Type B pancreatic cell (in vitro differentiated cells): ENCODE data around the gene VPS25. TPM values are rescaled to one million over a fixed set of nuclear protein-coding genes. Genes with fewer than 3 reads are reported as not detected.

Source experiments
- DNase-seq: peaks from one replicate; pipeline ENCODE4 v3.0.0; 2021; ENCODE audit warnings: mixed read lengths; ENCODE audit not compliant: unreplicated experiment; ENCODE audit errors: extremely low spot score
- H3K27ac Mint-ChIP-seq: 2 replicates; pipeline ENCODE4 v1.8.0; 2021; ENCODE audit warnings: mild to moderate bottlenecking, mixed read lengths
- H3K27me3 Mint-ChIP-seq: 2 replicates; pipeline ENCODE4 v1.8.0; 2021; ENCODE audit warnings: mixed read lengths
- H3K36me3 Mint-ChIP-seq: 2 replicates; pipeline ENCODE4 v1.8.0; 2021; ENCODE audit warnings: mixed read lengths
- H3K4me1 Mint-ChIP-seq: one replicate; pipeline ENCODE4 v1.8.0; 2021; ENCODE audit warnings: mixed read lengths; ENCODE audit not compliant: unreplicated experiment
- H3K4me3 Mint-ChIP-seq: 2 replicates; pipeline ENCODE4 v1.8.0; 2021; ENCODE audit warnings: mild to moderate bottlenecking, mixed read lengths
- H3K9me3 Mint-ChIP-seq: 2 replicates; pipeline ENCODE4 v1.8.0; 2021; ENCODE audit warnings: mixed read lengths
- CTCF ChIP-seq: fragments of 200-600 bp; sonication (generic); conservative IDR thresholded peaks from 2 replicates; pipeline ENCODE4 v1.5.0; 2021; ENCODE audit warnings: antibody characterized with exemption, mild to moderate bottlenecking
- total RNA-seq: library from RNA; stranded (reverse); gene quantifications from 2 replicates; pipeline ENCODE4 v1.2.1, GENCODE V29; 2021; ENCODE audit warnings: low replicate concordance

VPS25 gene
- total RNA-seq, 1 donor from 2014 or later: 86.9 TPM

GRCh38 chr17:42744283-42744805 is 28.9 kb upstream of the VPS25 start:
- no peak for DNase-seq
- no peak for TF ChIP-seq CTCF
- H3K9me3 Mint-ChIP-seq: no peaks in the 10 kb centered on the region
- H3K27ac Mint-ChIP-seq: peak overlapping the region; percentile 96
- H3K4me1 Mint-ChIP-seq: peaks cover 13% of the 10 kb centered on the region
- H3K4me3 Mint-ChIP-seq: peak overlapping the region; percentile 95
- H3K27me3 Mint-ChIP-seq: peaks cover 7% of the 10 kb centered on the region
- H3K36me3 Mint-ChIP-seq: no peaks in the 10 kb centered on the region

- Mint-ChIP-seq H3K4me1 (peaks cover 13% of the 10 kb centered on the region), H3K27ac (peak within 1 kb of the TSS; percentile 96), H3K4me3 (peak within 1 kb of the TSS; percentile 95), H3K27me3 (peaks cover 7% of the 10 kb centered on the region), H3K36me3 (no peaks in the 10 kb centered on the region), H3K9me3 (no peaks in the 10 kb centered on the region)
- peak; percentile 97 for DNase-seq
- no peak for TF ChIP-seq CTCF
Measured at GRCh38 chr17:42744806-42745617, 28.2 kb upstream of the VPS25 start, which contains the start of gene EZH1. Gene EZH1 (minus strand): TSS chr17:42745040. CDS start chr17:42728941, 16,099 bp downstream.

DNA sequence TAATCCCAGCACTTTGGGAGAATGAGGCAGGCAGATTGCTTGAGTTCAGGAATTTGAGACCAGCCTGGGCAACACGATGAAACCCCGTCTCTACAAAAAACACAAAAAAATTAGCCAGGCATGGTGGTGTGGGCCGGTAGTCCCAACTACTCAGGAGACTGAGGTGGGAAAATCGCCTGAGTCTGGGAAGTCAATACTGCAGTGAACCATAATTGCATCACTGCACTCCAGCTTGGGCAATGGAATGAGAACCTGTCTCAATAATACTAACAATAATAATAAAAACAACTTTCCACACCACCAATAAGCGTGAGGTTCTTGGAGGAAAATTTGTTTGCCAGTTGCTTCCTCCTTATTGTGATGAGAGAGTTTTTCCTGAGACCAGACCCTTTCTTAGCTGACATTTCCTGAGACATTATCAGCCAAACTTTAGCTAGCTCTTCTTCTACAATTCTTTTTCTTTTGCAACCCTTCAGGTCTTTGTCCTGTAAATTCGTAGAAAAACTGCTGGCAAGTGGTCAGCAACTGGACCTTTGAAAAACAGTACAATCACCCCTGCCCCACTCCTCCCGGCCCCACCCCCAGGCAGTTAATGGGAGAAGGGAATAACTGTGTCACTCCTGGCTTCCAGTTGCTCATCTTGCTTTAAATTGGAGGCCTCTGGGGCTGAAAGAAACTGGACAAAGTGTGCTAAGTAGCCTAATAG is 24.9 kb upstream of the VPS25 start:
- no peak for DNase-seq
- no peak overlapping the region for H3K27ac Mint-ChIP-seq
- H3K4me1 Mint-ChIP-seq: peaks cover 18% of the 10 kb centered on the region
- no peaks in the 10 kb centered on the region for H3K36me3 Mint-ChIP-seq
- H3K4me3 Mint-ChIP-seq: no peak overlapping the region
- H3K27me3 Mint-ChIP-seq: peaks cover 17% of the 10 kb centered on the region
- no peak for TF ChIP-seq CTCF
- no peaks in the 10 kb centered on the region for H3K9me3 Mint-ChIP-seq

DNA sequence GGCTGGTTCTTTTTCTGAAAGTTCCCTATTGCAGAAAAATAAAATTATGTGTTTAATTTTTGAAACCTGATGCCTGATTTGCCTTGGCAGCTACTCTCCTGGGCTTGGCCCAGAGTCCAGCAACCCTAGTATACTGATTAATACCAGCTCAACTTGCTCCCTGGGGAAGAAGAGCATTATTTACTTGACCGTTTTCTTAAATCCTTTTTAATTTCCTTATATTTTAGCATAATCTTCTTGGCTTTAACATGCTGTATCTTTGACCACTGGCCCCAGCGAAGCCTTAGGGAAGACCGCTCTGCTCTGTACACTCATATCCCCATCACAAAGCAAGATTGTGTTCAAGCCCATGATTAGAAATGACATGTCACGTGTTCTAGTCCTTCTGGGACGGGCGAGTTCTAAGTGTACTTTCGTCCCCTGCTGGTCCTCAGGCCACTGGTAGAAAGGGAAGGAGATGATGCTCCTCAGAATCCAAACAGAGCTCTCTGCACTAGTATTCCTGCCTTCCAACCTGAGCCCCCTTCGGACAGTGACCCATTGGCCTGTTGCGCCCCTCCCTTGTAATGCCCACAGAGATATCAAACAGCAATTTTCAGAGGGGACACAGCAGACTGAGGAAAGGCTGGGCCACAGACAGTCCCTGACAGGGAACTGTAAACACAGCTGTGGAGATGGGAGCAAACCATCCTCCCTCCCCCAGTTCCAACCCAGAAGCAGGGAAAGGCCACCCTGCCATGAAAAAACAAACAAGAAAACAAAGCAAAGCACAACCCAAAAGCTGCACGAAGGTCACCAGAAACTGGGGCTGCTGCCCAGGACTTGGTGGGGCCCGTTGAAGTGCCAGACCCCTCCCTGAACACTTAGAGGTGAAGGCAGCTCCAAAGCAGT is 24.1 kb upstream of the VPS25 start:
- peaks cover 17% of the 10 kb centered on the region for H3K27me3 Mint-ChIP-seq
- no peak overlapping the region for H3K27ac Mint-ChIP-seq
- TF ChIP-seq CTCF: no peak
- H3K4me1 Mint-ChIP-seq: peaks cover 12% of the 10 kb centered on the region
- H3K9me3 Mint-ChIP-seq: no peaks in the 10 kb centered on the region
- DNase-seq: no peak
- no peak overlapping the region for H3K4me3 Mint-ChIP-seq
- no peaks in the 10 kb centered on the region for H3K36me3 Mint-ChIP-seq

DNA sequence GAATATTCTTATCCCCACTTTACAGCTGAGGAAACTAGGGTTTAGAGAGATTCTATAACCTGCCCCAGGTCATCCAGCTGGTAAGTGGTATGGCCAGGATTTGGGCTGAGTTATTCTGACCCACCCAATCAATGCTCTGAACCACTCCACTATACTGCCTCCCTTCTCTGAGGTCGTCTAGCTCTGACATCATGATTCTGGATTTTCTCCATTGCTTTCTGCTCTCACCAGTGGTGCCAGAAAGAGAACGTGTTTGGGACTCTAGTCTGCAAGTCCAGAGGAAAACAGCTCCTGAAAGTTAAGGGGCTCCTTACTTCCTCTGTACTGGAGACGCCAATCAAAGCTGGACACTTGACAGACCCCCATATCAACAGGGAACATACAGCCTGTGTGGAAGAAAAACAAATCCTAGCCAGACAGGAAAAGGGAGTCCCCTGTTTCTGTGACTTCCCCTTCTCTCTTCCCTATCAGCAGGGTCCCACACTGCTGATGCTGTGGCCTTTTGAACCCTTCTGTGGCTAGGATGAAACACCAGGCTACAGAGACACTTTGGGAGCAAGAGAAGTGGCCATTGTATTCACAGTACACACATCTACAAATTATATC is 22.4 kb upstream of the VPS25 start:
- no peak for DNase-seq
- Mint-ChIP-seq H3K27me3 (peaks cover 26% of the 10 kb centered on the region), H3K36me3 (no peaks in the 10 kb centered on the region), H3K9me3 (no peaks in the 10 kb centered on the region), H3K4me1 (peaks cover 10% of the 10 kb centered on the region), H3K27ac (no peak overlapping the region), H3K4me3 (no peak overlapping the region)
- TF ChIP-seq CTCF: no peak
